ENCODE measurements around the gene GSK3A.

Gene GSK3A

GRCh38 chr19:42230571-42230970 is 11.8 kb downstream of the GSK3A start:
- H2BK5ac ChIP-seq (ENCODE audit: low read length) = no peak overlapping the region
- no peaks in the 10 kb centered on the region for H3K4me1 ChIP-seq (ENCODE audit: control insufficient read depth, low read depth, low read length)
- no peak overlapping the region for H3K9ac ChIP-seq (ENCODE audit: low read length)
- H3K23ac ChIP-seq (ENCODE audit: low read length) = no peak overlapping the region
- H4K5ac ChIP-seq (ENCODE audit: low read length) = no peak overlapping the region
- WGBS (ENCODE audit: extremely low coverage, insufficient coverage, low lambda C conversion rate) = no CpG with 5 or more reads among the region's 4 CpGs
- H2AK5ac ChIP-seq (ENCODE audit: low read length) = no peak overlapping the region
- H2BK120ac ChIP-seq (ENCODE audit: low read depth, low read length) = no peak overlapping the region
- H3K79me2 ChIP-seq (ENCODE audit: control insufficient read depth, insufficient read depth, low read length) = no peaks in the 10 kb centered on the region
- no peak for DNase-seq
- H3K4ac ChIP-seq (ENCODE audit: low read depth, low read length) = no peak overlapping the region
- H3K27me3 ChIP-seq (ENCODE audit: insufficient read depth, low read length, poor library complexity) = no peaks in the 10 kb centered on the region
- no peak overlapping the region for H2BK15ac ChIP-seq (replicated peaks; ENCODE audit: low read depth)
- no peak overlapping the region for H4K8ac ChIP-seq (ENCODE audit: low read depth, low read length)
- peaks cover 5% of the 10 kb centered on the region for H3K79me1 ChIP-seq (ENCODE audit: low read length)
- no peak overlapping the region for H3K56ac ChIP-seq (ENCODE audit: low read length)
- no peak overlapping the region for H3K4me3 ChIP-seq (ENCODE audit: low read length)
- peaks cover 22% of the 10 kb centered on the region for H3K36me3 ChIP-seq (ENCODE audit: control insufficient read depth, insufficient read depth, low read length)
- no peak overlapping the region for H3K4me2 ChIP-seq (ENCODE audit: low read length)
- H3K27ac ChIP-seq (ENCODE audit: low read depth, low read length) = no peak overlapping the region
- no peak overlapping the region for H3K18ac ChIP-seq (ENCODE audit: low read length)

GRCh38 chr19:42229855-42230351 is 12.5 kb downstream of the GSK3A start:
- Histone ChIP-seq H2BK120ac (ENCODE audit: low read depth, low read length) (no peak overlapping the region), H3K9ac (ENCODE audit: low read length) (no peak overlapping the region), H3K27ac (ENCODE audit: low read depth, low read length) (no peak overlapping the region), H3K56ac (ENCODE audit: low read length) (no peak overlapping the region), H3K79me2 (ENCODE audit: control insufficient read depth, insufficient read depth, low read length) (no peaks in the 10 kb centered on the region), H3K23ac (ENCODE audit: low read length) (no peak overlapping the region), H3K79me1 (ENCODE audit: low read length) (peaks cover 5% of the 10 kb centered on the region), H3K27me3 (ENCODE audit: insufficient read depth, low read length, poor library complexity) (no peaks in the 10 kb centered on the region), H2AK5ac (ENCODE audit: low read length) (no peak overlapping the region), H2BK15ac (replicated peaks; ENCODE audit: low read depth) (no peak overlapping the region), H3K4me1 (ENCODE audit: control insufficient read depth, low read depth, low read length) (no peaks in the 10 kb centered on the region), H3K4ac (ENCODE audit: low read depth, low read length) (no peak overlapping the region), H2BK5ac (ENCODE audit: low read length) (no peak overlapping the region), H3K4me3 (ENCODE audit: low read length) (no peak overlapping the region), H3K36me3 (ENCODE audit: control insufficient read depth, insufficient read depth, low read length) (peaks cover 23% of the 10 kb centered on the region), H3K4me2 (ENCODE audit: low read length) (no peak overlapping the region), H3K18ac (ENCODE audit: low read length) (no peak overlapping the region), H4K8ac (ENCODE audit: low read depth, low read length) (no peak overlapping the region), H4K5ac (ENCODE audit: low read length) (no peak overlapping the region)
- no peak for DNase-seq
- no CpG with 5 or more reads among the region's 8 CpGs for WGBS (ENCODE audit: extremely low coverage, insufficient coverage, low lambda C conversion rate)

GRCh38 chr19:42229301-42229854 is 13.0 kb downstream of the GSK3A start:
- DNase-seq = no peak
- Histone ChIP-seq H2BK5ac (ENCODE audit: low read length) (no peak overlapping the region), H3K4me2 (ENCODE audit: low read length) (no peak overlapping the region), H3K23ac (ENCODE audit: low read length) (no peak overlapping the region), H3K79me1 (ENCODE audit: low read length) (peaks cover 5% of the 10 kb centered on the region), H2BK120ac (ENCODE audit: low read depth, low read length) (no peak overlapping the region), H3K4me3 (ENCODE audit: low read length) (no peak overlapping the region), H3K9ac (ENCODE audit: low read length) (no peak overlapping the region), H3K4ac (ENCODE audit: low read depth, low read length) (no peak overlapping the region), H3K56ac (ENCODE audit: low read length) (no peak overlapping the region), H4K8ac (ENCODE audit: low read depth, low read length) (no peak overlapping the region), H4K5ac (ENCODE audit: low read length) (no peak overlapping the region), H3K36me3 (ENCODE audit: control insufficient read depth, insufficient read depth, low read length) (peaks cover 27% of the 10 kb centered on the region), H3K4me1 (ENCODE audit: control insufficient read depth, low read depth, low read length) (no peaks in the 10 kb centered on the region), H3K79me2 (ENCODE audit: control insufficient read depth, insufficient read depth, low read length) (no peaks in the 10 kb centered on the region), H3K18ac (ENCODE audit: low read length) (no peak overlapping the region), H2BK15ac (replicated peaks; ENCODE audit: low read depth) (no peak overlapping the region), H3K27me3 (ENCODE audit: insufficient read depth, low read length, poor library complexity) (no peaks in the 10 kb centered on the region), H2AK5ac (ENCODE audit: low read length) (no peak overlapping the region), H3K27ac (ENCODE audit: low read depth, low read length) (no peak overlapping the region)
- no CpG with 5 or more reads among the region's 4 CpGs for WGBS (ENCODE audit: extremely low coverage, insufficient coverage, low lambda C conversion rate)

GRCh38 chr19:42228641-42229040 is 13.8 kb downstream of the GSK3A start:
- no peaks in the 10 kb centered on the region for H3K4me1 ChIP-seq (ENCODE audit: control insufficient read depth, low read depth, low read length)
- no peak overlapping the region for H2BK120ac ChIP-seq (ENCODE audit: low read depth, low read length)
- no peak overlapping the region for H3K4me3 ChIP-seq (ENCODE audit: low read length)
- H3K36me3 ChIP-seq (ENCODE audit: control insufficient read depth, insufficient read depth, low read length) = peaks cover 30% of the 10 kb centered on the region
- no peak overlapping the region for H2BK15ac ChIP-seq (replicated peaks; ENCODE audit: low read depth)
- H2BK5ac ChIP-seq (ENCODE audit: low read length) = no peak overlapping the region
- H3K23ac ChIP-seq (ENCODE audit: low read length) = no peak overlapping the region
- no peak overlapping the region for H3K9ac ChIP-seq (ENCODE audit: low read length)
- H4K8ac ChIP-seq (ENCODE audit: low read depth, low read length) = no peak overlapping the region
- DNase-seq = no peak
- H3K27ac ChIP-seq (ENCODE audit: low read depth, low read length) = no peak overlapping the region
- H3K79me1 ChIP-seq (ENCODE audit: low read length) = peaks cover 5% of the 10 kb centered on the region
- no peak overlapping the region for H2AK5ac ChIP-seq (ENCODE audit: low read length)
- no peak overlapping the region for H3K4me2 ChIP-seq (ENCODE audit: low read length)
- no peaks in the 10 kb centered on the region for H3K79me2 ChIP-seq (ENCODE audit: control insufficient read depth, insufficient read depth, low read length)
- no peak overlapping the region for H3K56ac ChIP-seq (ENCODE audit: low read length)
- no peak overlapping the region for H3K4ac ChIP-seq (ENCODE audit: low read depth, low read length)
- no peaks in the 10 kb centered on the region for H3K27me3 ChIP-seq (ENCODE audit: insufficient read depth, low read length, poor library complexity)
- WGBS (ENCODE audit: extremely low coverage, insufficient coverage, low lambda C conversion rate) = no CpG with 5 or more reads among the region's 4 CpGs
- H4K5ac ChIP-seq (ENCODE audit: low read length) = no peak overlapping the region
- no peak overlapping the region for H3K18ac ChIP-seq (ENCODE audit: low read length)

GRCh38 chr19:42226886-42227285 is 15.5 kb downstream of the GSK3A start:
- no peak overlapping the region for H2AK5ac ChIP-seq (ENCODE audit: low read length)
- H3K4me1 ChIP-seq (ENCODE audit: control insufficient read depth, low read depth, low read length) = no peaks in the 10 kb centered on the region
- no peak overlapping the region for H3K9ac ChIP-seq (ENCODE audit: low read length)
- H3K4me3 ChIP-seq (ENCODE audit: low read length) = no peak overlapping the region
- H2BK120ac ChIP-seq (ENCODE audit: low read depth, low read length) = no peak overlapping the region
- H3K27me3 ChIP-seq (ENCODE audit: insufficient read depth, low read length, poor library complexity) = no peaks in the 10 kb centered on the region
- H2BK15ac ChIP-seq (replicated peaks; ENCODE audit: low read depth) = no peak overlapping the region
- no peak overlapping the region for H3K18ac ChIP-seq (ENCODE audit: low read length)
- no peak overlapping the region for H4K8ac ChIP-seq (ENCODE audit: low read depth, low read length)
- WGBS (ENCODE audit: extremely low coverage, insufficient coverage, low lambda C conversion rate) = no CpG with 5 or more reads among the region's 1 CpG
- H3K79me1 ChIP-seq (ENCODE audit: low read length) = peaks cover 12% of the 10 kb centered on the region
- H3K23ac ChIP-seq (ENCODE audit: low read length) = no peak overlapping the region
- H3K56ac ChIP-seq (ENCODE audit: low read length) = no peak overlapping the region
- no peak for DNase-seq
- no peak overlapping the region for H2BK5ac ChIP-seq (ENCODE audit: low read length)
- peaks cover 3% of the 10 kb centered on the region for H3K79me2 ChIP-seq (ENCODE audit: control insufficient read depth, insufficient read depth, low read length)
- no peak overlapping the region for H3K4ac ChIP-seq (ENCODE audit: low read depth, low read length)
- H3K4me2 ChIP-seq (ENCODE audit: low read length) = no peak overlapping the region
- H4K5ac ChIP-seq (ENCODE audit: low read length) = no peak overlapping the region
- H3K36me3 ChIP-seq (ENCODE audit: control insufficient read depth, insufficient read depth, low read length) = peaks cover 25% of the 10 kb centered on the region
- H3K27ac ChIP-seq (ENCODE audit: low read depth, low read length) = no peak overlapping the region

GRCh38 chr19:42225718-42226292 is 16.6 kb downstream of the GSK3A start:
- WGBS (ENCODE audit: extremely low coverage, insufficient coverage, low lambda C conversion rate) = no CpG with 5 or more reads among the region's 33 CpGs
- H3K23ac ChIP-seq (ENCODE audit: low read length) = no peak overlapping the region

More at GRCh38 chr19:42225718-42226292, 16.6 kb downstream of the GSK3A start:
- H3K79me1 ChIP-seq (ENCODE audit: low read length) = peaks cover 16% of the 10 kb centered on the region
- no peak overlapping the region for H3K56ac ChIP-seq (ENCODE audit: low read length)
- H2BK5ac ChIP-seq (ENCODE audit: low read length) = no peak overlapping the region
- peaks cover 23% of the 10 kb centered on the region for H3K36me3 ChIP-seq (ENCODE audit: control insufficient read depth, insufficient read depth, low read length)
- H3K4ac ChIP-seq (ENCODE audit: low read depth, low read length) = no peak overlapping the region
- H3K27ac ChIP-seq (ENCODE audit: low read depth, low read length) = no peak overlapping the region
- no peak overlapping the region for H3K4me2 ChIP-seq (ENCODE audit: low read length)
- no peak overlapping the region for H2AK5ac ChIP-seq (ENCODE audit: low read length)
- H2BK15ac ChIP-seq (replicated peaks; ENCODE audit: low read depth) = no peak overlapping the region
- peaks cover 9% of the 10 kb centered on the region for H3K79me2 ChIP-seq (ENCODE audit: control insufficient read depth, insufficient read depth, low read length)
- H3K4me1 ChIP-seq (ENCODE audit: control insufficient read depth, low read depth, low read length) = no peaks in the 10 kb centered on the region
- no peak for DNase-seq
- H3K9ac ChIP-seq (ENCODE audit: low read length) = no peak overlapping the region
- no peak overlapping the region for H2BK120ac ChIP-seq (ENCODE audit: low read depth, low read length)
- H3K18ac ChIP-seq (ENCODE audit: low read length) = no peak overlapping the region
- no peaks in the 10 kb centered on the region for H3K27me3 ChIP-seq (ENCODE audit: insufficient read depth, low read length, poor library complexity)
- no peak overlapping the region for H3K4me3 ChIP-seq (ENCODE audit: low read length)
- no peak overlapping the region for H4K5ac ChIP-seq (ENCODE audit: low read length)
- H4K8ac ChIP-seq (ENCODE audit: low read depth, low read length) = no peak overlapping the region
